GM12801 (cell line): ENCODE measurements around the gene RUNX2.

Experiments used
- CTCF ChIP-seq: IDR thresholded peaks from one replicate; pipeline ENCODE4 v1.5.1; 2011; ENCODE audit warnings: control low read depth; ENCODE audit not compliant: insufficient read length; ENCODE audit errors: extremely low read depth

Gene RUNX2

GRCh38 chr6:45653117-45653883 lies 325.2 kb downstream of the RUNX2 start:
- no peak for TF ChIP-seq CTCF

GRCh38 chr6:45654673-45655072 lies 326.5 kb downstream of the RUNX2 start:
- no peak for TF ChIP-seq CTCF

GRCh38 chr6:45655745-45656476 lies 327.8 kb downstream of the RUNX2 start:
- TF ChIP-seq CTCF = no peak

- TF ChIP-seq CTCF = no peak
These were observed 329.1 kb downstream of the RUNX2 start for GRCh38 chr6:45657226-45657625.

- no peak for TF ChIP-seq CTCF
These were observed 330.3 kb downstream of the RUNX2 start for GRCh38 chr6:45658400-45658799.

GRCh38 chr6:45658958-45659357 lies 330.8 kb downstream of the RUNX2 start:
- TF ChIP-seq CTCF = no peak

GRCh38 chr6:45661661-45662060 lies 333.5 kb downstream of the RUNX2 start:
- no peak for TF ChIP-seq CTCF
